ENCODE data around the gene SMIM14.
"Not testable (repeated sequence)": the region's sequence is repeated elsewhere in the genome, so short reads cannot be mapped to it uniquely, and the experiment has no call there.

SMIM14 gene

DNA sequence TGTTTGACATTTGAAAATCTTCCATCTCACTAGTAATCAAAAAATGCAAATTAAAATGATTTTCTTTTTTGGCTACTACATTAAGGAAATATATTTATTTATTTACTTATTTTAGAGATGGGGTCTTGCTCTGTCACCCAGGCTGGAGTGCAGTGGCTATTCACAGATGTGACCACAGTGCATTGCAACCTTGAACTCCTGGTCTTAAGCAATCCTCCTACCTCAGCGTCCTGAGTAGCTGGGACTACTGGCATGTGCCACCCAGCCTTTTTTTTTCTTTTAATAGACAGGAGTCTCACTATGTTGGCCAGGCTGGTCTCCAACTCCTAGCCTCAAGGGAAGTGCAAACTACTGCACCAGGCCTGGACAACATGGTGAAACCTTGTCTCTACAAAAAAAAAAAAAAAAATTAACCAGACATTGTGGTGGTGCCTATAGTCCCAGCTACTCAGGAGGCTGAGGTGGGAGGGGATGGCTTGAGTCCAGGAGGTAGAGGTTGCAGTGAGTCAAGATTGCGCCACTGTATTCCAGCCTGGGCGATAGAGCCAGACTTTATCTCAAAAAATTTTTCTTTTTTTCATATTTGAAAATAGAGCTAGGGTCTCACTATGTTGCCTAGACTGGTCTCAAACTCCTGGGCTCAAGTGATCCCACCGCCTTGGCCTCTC, 4.4 kb upstream of the SMIM14 start:
- DNase-seq: no peak

DNA sequence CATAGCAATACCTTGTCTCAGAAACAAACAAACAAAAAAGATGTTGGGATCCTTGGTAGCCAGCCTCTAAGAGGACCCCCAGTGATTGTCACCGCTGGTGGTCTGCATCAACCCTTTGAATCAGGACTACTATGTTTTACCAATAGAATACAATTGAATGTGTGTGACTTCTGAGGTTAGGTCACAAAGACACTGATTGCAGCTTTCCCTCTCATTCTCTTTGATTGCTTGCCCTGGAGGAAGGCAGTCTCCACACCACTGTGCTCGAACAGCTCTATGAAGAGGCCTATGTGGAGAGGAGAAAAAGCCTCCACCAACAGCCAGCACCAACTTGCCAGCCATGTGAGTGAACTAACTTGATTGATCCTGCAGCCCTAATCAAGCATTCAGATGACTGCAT, 2.8 kb upstream of the SMIM14 start:
- DNase-seq: no peak

DNA sequence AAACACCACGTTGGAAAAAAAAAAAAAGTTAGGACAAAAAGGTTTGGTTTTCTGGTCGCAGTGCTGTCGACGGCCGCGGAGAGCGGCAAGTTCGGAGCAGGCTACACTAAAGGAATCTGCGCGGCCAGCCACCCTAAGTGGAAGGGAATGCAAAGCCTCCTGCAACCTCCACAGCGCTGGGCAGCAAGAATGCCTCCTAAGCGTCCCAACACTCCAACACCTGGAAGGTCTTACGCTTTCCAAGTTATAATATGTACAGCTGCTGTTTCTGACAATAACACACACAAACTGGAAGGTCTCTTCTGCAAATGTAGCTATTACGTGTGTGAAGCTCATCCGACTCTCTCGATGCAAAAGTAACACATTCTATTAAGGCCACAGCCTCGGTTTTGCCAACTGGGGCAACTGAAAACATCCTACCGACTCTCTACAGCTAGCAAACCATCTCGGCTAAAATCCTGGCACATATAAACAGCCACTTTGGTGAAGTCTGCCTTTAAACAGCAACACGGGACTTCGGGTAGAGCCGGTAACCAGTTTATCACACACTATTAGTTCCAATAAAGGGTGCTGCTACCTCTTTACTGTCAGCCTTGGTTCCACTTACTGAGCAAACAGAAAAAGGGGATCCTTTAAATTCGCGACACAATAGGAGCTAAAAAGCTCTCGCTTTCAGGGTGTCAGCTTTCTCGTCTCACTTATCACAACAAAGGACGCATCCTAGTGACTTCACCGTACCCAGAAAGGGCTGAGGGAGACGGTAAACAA, 895 bp downstream of the SMIM14 start:
- peak in 1 of 2 donors; percentile 43 for DNase-seq

GRCh38 chr4:39637221-39637585, 1.5 kb downstream of the SMIM14 start:
- DNase-seq: no peak

- DNase-seq: peak in 1 of 2 donors; percentile 56
These were observed 2.0 kb downstream of the SMIM14 start for GRCh38 chr4:39636531-39637184.

- no peak for DNase-seq
These were observed 3.6 kb downstream of the SMIM14 start for GRCh38 chr4:39635023-39635422.

DNA sequence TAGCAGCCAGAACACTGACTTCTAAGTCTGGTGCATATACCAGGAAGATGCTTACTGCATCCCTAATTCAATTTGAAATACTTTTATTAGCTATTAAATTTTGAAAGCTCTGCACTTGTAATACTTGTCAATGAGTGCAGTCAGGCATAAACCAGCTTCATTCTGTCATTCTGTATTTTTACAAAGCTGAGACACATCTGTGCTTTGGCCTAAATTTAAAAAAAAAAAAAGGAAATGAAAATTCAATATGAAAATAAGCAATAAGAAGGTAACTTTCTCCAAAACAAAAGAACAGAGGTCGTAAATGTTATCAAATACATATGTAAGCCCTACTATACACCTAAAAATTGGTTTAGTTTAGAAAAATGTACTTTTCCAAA, 7.0 kb downstream of the SMIM14 start:
- DNase-seq: no peak

GRCh38 chr4:39627413-39627812, 11.3 kb downstream of the SMIM14 start:
- DNase-seq: no peak

GRCh38 chr4:39626913-39627312, 11.8 kb downstream of the SMIM14 start:
- DNase-seq: no peak

DNA sequence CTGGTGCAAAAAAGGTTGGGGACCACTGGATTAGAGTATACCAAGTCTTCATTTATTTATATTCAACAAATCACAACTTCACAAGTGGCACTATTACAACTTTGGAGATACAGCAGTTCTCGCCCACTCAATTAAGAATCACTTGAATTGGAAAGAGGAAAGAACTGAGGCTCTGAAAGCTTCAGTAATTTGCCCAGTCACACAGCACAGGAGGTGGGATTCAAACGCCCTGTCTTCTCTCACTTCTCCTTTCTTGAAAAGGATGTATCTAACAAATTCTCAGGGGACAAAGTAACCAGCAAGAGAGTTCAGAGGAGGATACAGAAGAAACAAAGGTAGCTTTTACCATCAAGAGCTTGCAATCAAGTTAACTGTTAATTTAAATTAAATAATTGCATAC, 12.4 kb downstream of the SMIM14 start:
- peak in 1 of 2 donors; percentile 48 for DNase-seq

DNA sequence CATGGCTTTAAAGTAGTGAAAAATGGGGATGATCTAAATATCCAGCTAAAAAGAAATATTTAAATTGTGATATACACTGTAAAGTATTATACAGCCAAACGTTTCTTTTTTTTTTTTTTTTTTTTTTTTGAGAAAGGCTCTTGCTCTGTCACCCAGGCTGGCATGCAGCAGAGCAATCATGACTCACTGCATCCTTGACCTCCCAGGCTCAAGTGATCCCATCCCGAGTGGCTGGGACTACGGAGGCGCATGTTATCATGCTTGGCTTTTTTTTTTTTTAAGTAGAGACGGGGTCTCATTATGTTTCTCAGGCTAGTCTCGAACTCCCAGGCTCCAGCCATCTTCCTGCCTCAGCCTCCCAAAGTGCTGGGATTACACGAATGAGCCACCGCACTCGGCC, 17.1 kb downstream of the SMIM14 start:
- no peak for DNase-seq

DNA sequence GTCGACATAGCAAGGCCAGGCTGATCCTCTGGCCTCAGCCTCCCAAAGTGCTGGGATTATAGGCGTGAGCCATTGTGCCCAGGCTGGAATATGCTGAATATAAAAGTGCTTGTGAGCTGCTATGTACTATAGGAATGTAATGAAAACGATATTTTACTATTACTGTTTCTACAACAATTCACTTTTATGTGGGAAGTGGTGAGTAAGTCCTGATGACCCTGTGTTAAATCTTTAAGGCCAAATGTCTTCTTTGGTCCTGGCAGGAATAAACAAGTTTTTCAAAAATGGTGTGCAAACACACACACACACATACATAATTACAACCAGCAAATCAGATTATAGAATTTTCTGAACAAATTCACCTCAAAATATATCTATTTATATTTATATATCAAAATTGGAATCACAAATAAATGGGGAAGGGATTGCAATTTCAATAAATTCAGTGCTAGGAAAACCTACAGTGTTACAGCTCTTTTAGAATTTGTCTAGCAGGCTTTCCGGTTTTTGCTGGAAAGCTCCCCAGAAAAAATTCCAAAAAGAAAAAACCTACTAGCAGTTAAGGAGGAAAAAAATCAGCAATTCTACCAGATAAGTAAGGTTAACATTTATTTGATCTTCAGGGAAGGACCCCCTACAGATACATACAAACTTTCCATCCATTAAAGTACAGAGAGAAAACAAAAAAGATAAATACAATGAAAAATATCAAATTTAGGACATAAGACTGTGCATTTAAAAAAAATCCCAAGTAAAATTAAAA, 17.9 kb downstream of the SMIM14 start:
- no peak for DNase-seq

GRCh38 chr4:39617534-39617933, 21.1 kb downstream of the SMIM14 start:
- DNase-seq: no peak

DNA sequence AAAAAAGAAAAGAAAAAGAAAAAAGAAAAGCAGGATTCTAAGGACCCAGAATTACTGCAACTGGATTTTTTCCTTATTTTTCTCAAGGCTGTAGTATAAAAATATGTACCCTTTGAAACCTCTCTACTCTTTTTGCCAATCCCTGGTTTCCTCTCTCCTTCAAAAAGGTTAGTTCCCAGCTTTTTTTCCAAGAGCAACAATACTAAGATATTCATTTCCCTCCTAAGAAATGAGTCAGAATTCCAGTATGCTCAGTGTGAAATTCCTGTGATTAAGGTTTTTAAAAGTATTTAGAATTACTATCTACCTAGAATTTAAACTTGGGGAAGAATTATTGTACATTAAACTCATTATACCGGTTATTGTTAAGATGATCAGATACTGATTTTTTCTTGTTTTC, 22.0 kb downstream of the SMIM14 start:
- no peak for DNase-seq

DNA sequence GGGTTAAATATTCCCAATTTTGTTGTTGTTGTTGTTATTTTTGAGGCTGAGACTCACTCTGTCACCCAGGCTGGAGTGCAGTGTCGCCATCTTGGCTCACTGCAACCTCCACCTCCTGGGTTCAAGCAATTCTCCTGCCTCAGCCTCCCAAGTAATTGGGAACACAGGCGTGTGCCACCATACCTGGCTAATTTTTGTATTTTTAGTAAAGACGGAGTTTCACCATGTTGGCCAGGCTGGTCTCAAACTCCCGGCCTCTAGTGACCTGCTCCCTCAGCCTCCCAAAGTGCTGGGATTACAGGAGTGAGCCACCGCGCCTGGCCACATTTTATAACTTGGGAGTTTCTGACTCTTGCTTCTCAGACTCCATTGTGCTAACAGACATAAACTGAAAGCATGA, 22.6 kb downstream of the SMIM14 start:
- DNase-seq: not testable (repeated sequence)

DNA sequence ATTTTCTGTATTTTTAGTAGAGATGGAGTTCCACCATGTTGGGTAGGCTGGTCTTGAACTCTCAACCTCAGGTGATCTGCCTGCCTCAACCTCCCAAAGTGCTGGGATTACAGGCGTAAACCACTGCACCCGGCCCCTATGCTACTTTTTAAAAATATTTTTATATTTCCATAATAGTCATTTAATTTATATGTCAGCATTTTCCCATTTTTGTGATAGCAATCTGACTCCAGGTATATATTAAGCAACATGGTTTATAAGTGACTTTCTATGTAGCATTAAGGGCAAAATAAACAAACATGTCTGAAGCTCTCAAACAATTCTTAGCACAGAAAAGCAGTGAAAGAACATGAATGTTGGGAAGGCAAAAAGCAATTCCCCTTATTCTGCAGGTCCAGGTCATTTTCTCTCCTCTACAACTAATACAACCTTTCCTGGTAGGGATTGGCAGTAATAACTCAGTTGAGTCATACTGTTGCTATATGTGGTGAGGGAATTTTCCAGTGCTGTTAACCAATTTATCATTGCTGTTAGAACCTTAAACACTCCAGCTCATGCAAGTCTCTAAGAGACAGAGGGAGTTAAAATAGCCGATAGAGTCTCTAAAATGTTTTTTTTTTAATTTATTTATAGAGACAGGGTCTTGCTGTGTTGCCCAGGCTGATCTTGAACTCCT, 24.0 kb downstream of the SMIM14 start:
- DNase-seq: no peak

DNA sequence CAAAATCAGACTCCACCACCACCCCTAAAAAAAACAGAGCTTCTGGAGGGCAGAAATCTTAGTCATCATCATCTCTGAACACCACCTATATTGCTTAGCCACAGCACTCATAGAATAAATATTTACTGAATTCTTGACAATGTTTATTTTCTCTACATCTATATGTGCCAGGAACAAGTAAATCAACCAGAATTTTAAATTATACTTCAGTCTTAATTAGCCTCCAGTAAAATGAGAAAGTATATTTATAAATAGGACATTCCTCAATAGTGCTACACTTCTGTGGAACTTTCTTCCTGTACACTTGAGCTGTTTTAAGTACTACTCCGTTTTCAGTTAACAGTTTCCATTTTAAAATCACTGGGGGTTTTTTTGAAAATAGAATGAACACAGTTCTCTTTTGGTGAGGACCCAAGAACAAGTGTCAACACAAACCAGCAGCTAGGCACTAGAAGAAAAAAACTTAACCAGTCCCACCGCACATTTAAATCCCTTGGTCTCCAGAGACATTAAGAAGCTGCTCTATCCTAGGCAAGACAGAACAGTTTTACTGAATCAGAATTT, 25.5 kb downstream of the SMIM14 start:
- DNase-seq: no peak

GRCh38 chr4:39609454-39609931, 29.2 kb downstream of the SMIM14 start:
- DNase-seq: no peak

DNA sequence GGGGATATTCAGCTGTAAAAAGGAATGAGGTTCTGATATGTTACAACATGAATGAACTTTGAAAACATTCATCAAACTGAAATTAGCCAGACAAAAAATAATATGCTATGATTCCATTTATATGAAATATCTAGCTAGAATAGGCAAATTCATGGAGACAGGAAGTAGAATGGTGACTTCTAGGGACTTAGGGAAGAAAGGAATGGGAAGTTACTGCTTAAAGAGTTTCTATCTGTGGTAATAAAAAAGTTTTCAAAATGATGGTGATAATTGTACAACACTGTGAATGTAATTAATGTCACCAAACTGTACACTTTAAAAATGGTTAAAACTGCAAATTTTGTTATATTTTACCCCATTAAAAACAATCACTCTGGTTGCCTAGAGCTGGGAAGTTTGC, 30.2 kb downstream of the SMIM14 start:
- no peak for DNase-seq

DNA sequence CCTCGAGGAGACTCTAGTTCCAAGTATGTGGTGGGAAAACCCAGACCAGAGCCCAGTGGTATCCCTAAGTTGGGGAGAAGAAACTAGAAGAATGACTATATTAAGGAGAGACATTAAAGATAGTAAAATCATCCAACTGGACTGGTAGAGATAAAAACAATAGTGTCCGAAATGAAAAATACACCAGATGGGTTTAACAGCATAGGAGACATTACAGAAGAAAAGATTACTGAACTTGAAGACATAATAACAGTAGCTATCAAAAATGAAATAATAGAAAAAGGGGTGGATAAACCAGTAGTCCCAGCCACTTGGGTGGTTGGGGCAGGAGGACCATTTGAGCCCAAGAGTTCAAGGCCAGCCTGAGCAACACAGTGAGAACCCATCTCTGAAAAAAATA, 31.9 kb downstream of the SMIM14 start:
- no peak for DNase-seq

GRCh38 chr4:39597695-39598381, 40.8 kb downstream of the SMIM14 start:
- DNase-seq: no peak

- DNase-seq: no peak
These were observed 41.7 kb downstream of the SMIM14 start for GRCh38 chr4:39596971-39597370.

Data from CD4-positive, alpha-beta T cell treated with Interferon alpha-2 for 1 hour (primary cell).